Chondrocyte (in vitro differentiated cells): ENCODE data around the gene CYBB. TPM values are rescaled to one million over a fixed set of nuclear protein-coding genes. Genes with fewer than 3 reads are reported as not detected.
"Not testable (repeated sequence)": the region's sequence is repeated elsewhere in the genome, so short reads cannot be mapped to it uniquely, and the experiment has no call there.

ENCODE experiments used
- DNase-seq: peaks from one replicate; pipeline ENCODE4 v3.0.0; 2021; ENCODE audit warnings: mixed read lengths, low spot score
- H3K27ac Mint-ChIP-seq: one replicate; pipeline ENCODE4 v1.8.0; 2021; ENCODE audit warnings: mild to moderate bottlenecking, moderate library complexity, mixed read lengths; ENCODE audit not compliant: unreplicated experiment
- H3K27me3 Mint-ChIP-seq: 2 replicates; pipeline ENCODE4 v1.8.0; 2021; ENCODE audit warnings: low read depth, mixed read lengths
- H3K36me3 Mint-ChIP-seq: 2 replicates; pipeline ENCODE4 v1.8.0; 2021; ENCODE audit warnings: low read depth, mixed read lengths
- H3K4me1 Mint-ChIP-seq: 2 replicates; pipeline ENCODE4 v1.8.0; 2021; ENCODE audit warnings: low read depth, mild to moderate bottlenecking, mixed read lengths
- H3K4me3 Mint-ChIP-seq: one replicate; pipeline ENCODE4 v1.8.0; 2021; ENCODE audit warnings: mild to moderate bottlenecking, moderate library complexity, mixed read lengths; ENCODE audit not compliant: unreplicated experiment
- H3K9me3 Mint-ChIP-seq: 2 replicates; pipeline ENCODE4 v1.8.0; 2021; ENCODE audit warnings: low read depth, mixed read lengths
- CTCF ChIP-seq: fragments of 200-600 bp; sonication (generic); IDR thresholded peaks from 2 replicates; pipeline ENCODE4 v1.5.0; 2021; ENCODE audit warnings: antibody characterized with exemption, mild to moderate bottlenecking, moderate library complexity
- total RNA-seq: library from RNA; stranded (reverse); gene quantifications from 3 replicates; pipeline ENCODE4 v1.2.1, GENCODE V29; 2021

CYBB gene
- total RNA-seq, 1 donor from 2014 or later: not detected

- no peak overlapping the region for H3K27ac Mint-ChIP-seq
- H3K9me3 Mint-ChIP-seq: peaks cover 10% of the 10 kb centered on the region
- no peak for TF ChIP-seq CTCF
- no peak overlapping the region for H3K4me3 Mint-ChIP-seq
- H3K27me3 Mint-ChIP-seq: peaks cover 7% of the 10 kb centered on the region
- DNase-seq: no peak
- no peaks in the 10 kb centered on the region for H3K4me1 Mint-ChIP-seq
- H3K36me3 Mint-ChIP-seq: no peaks in the 10 kb centered on the region
Observed at GRCh38 chrX:37767430-37767829, 12.4 kb upstream of the CYBB start.

GRCh38 chrX:37768866-37769265 lies 11.0 kb upstream of the CYBB start:
- H3K4me1 Mint-ChIP-seq, DNase-seq, H3K27ac Mint-ChIP-seq, H3K27me3 Mint-ChIP-seq, H3K4me3 Mint-ChIP-seq, H3K36me3 Mint-ChIP-seq: not testable (repeated sequence)
- H3K9me3 Mint-ChIP-seq: peaks cover 10% of the 10 kb centered on the region

- DNase-seq: no peak
- peaks cover 2% of the 10 kb centered on the region for H3K27me3 Mint-ChIP-seq
Observed at GRCh38 chrX:37776283-37776986, 3.4 kb upstream of the CYBB start.

GRCh38 chrX:37776987-37777325 lies 2.9 kb upstream of the CYBB start:
- Mint-ChIP-seq H3K9me3 (no peaks in the 10 kb centered on the region), H3K4me1 (no peaks in the 10 kb centered on the region), H3K27me3 (peaks cover 2% of the 10 kb centered on the region), H3K36me3 (no peaks in the 10 kb centered on the region), H3K4me3 (no peak overlapping the region), H3K27ac (no peak overlapping the region)
- TF ChIP-seq CTCF: no peak
- DNase-seq: no peak

More at GRCh38 chrX:37776283-37776986, 3.4 kb upstream of the CYBB start:
- H3K36me3 Mint-ChIP-seq: no peaks in the 10 kb centered on the region
- no peaks in the 10 kb centered on the region for H3K9me3 Mint-ChIP-seq
- H3K4me3 Mint-ChIP-seq: no peak overlapping the region
- H3K4me1 Mint-ChIP-seq: no peaks in the 10 kb centered on the region
- TF ChIP-seq CTCF: no peak
- no peak overlapping the region for H3K27ac Mint-ChIP-seq

- Mint-ChIP-seq H3K4me1 (no peaks in the 10 kb centered on the region), H3K27me3 (peaks cover 3% of the 10 kb centered on the region), H3K4me3 (no peak overlapping the region), H3K36me3 (no peaks in the 10 kb centered on the region), H3K27ac (no peak overlapping the region), H3K9me3 (no peaks in the 10 kb centered on the region)
- DNase-seq: no peak
- no peak for TF ChIP-seq CTCF
Observed at GRCh38 chrX:37781081-37781480, 1.2 kb downstream of the CYBB start.

- Mint-ChIP-seq H3K27me3 (peaks cover 3% of the 10 kb centered on the region), H3K4me1 (no peaks in the 10 kb centered on the region), H3K36me3 (no peaks in the 10 kb centered on the region)
Observed at GRCh38 chrX:37781814-37782213, 2.0 kb downstream of the CYBB start.

More at GRCh38 chrX:37781814-37782213, 2.0 kb downstream of the CYBB start:
- no peak for DNase-seq
- Mint-ChIP-seq H3K27ac (no peak overlapping the region), H3K9me3 (no peaks in the 10 kb centered on the region), H3K4me3 (no peak overlapping the region)
- no peak for TF ChIP-seq CTCF
